Measurements from ENCODE around the gene MAST4.

Gene MAST4

DNA sequence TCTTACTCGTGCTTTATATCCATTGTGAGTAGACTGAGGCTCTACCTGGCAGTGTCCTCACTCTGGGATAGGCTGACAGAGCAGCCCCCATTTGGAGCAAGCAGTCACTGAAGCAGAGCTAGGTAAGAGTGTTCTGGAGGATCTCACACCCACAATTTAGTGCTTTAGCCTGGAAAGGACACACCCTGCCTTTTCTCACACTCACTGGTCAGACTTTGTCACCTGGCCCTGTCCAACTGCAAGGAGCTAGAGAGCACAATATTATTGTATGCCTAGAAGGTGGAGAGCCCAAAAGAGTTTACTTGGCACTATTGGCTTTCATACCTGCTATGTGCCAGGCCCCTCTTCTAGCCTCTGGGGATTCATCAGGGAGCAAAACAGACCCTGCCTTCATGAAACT, 141.9 kb downstream of the MAST4 start:
- ChIA-PET POLR2A (no interaction called here), CTCF (interaction anchor here (0.8 kb wide), 1 partner anchor 9 kb away, joined by 3 read pairs; no protein-coding TSS in a partner anchor)
- DNase-seq (ENCODE audit: extremely low spot score), result no peak
- no peak for TF ChIP-seq CTCF (IDR thresholded peaks at IDR 0.05; ENCODE audit: control extremely low read depth, extremely low read depth, low read depth, missing control alignments)

- DNase-seq (ENCODE audit: extremely low spot score), result no peak
- CTCF ChIA-PET, result no interaction called here
- POLR2A ChIA-PET, result no interaction called here
Measured at GRCh38 chr5:66739021-66739420, 142.8 kb downstream of the MAST4 start.

DNA sequence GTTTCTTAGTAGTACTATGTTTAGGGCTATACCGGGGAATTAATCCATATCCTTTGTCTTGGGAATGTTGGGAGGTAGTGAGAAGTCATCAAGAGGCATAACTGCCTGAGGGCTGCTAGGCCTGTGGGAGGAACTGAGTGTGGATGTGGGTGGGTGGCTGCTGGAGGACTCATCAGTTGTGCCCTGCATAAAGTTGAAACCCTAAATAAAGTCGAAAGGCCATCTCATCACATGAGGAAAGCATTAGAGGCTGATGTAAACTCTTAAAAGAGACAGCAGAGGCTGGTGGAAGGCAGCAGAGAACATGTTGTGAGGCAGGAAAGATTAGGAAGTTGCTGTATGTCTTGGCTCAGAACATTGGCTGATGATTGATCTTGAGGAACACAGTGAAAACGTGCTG, 143.8 kb downstream of the MAST4 start:
- CTCF ChIA-PET, result no interaction called here
- DNase-seq (ENCODE audit: extremely low spot score), result no peak
- POLR2A ChIA-PET, result no interaction called here
- TF ChIP-seq CTCF (IDR thresholded peaks at IDR 0.05; ENCODE audit: control extremely low read depth, extremely low read depth, low read depth, missing control alignments), result no peak

More at GRCh38 chr5:66739021-66739420, 142.8 kb downstream of the MAST4 start:
- no peak for TF ChIP-seq CTCF (IDR thresholded peaks at IDR 0.05; ENCODE audit: control extremely low read depth, extremely low read depth, low read depth, missing control alignments)

DNA sequence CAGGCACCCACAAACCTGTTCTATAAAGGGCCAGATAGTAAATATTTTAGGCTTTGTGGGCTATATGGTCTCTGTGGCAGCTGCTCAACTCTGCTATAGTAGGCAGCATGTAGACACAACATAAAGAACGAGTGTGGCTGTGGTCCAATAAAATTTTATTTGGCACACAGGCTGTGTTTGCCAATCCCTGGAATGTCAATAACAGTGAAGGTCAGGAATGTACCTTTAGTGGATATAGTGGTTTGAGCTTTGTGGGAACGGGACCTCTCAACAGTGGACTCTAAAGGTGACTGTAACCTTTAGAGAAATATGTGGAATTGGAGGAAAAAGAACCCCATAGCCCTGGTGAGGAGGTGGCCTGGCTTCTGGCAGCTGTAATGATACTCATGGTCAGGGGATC, 145.2 kb downstream of the MAST4 start:
- DNase-seq (ENCODE audit: extremely low spot score), result no peak
- CTCF ChIA-PET, result interaction anchor here (0.8 to 2.7 kb wide), 5 partner anchors 10 to 435 kb away, joined by 3 to 8 read pairs (median 4); no protein-coding TSS in a partner anchor
- POLR2A ChIA-PET, result no interaction called here
- TF ChIP-seq CTCF (IDR thresholded peaks at IDR 0.05; ENCODE audit: control extremely low read depth, extremely low read depth, low read depth, missing control alignments), result no peak

DNA sequence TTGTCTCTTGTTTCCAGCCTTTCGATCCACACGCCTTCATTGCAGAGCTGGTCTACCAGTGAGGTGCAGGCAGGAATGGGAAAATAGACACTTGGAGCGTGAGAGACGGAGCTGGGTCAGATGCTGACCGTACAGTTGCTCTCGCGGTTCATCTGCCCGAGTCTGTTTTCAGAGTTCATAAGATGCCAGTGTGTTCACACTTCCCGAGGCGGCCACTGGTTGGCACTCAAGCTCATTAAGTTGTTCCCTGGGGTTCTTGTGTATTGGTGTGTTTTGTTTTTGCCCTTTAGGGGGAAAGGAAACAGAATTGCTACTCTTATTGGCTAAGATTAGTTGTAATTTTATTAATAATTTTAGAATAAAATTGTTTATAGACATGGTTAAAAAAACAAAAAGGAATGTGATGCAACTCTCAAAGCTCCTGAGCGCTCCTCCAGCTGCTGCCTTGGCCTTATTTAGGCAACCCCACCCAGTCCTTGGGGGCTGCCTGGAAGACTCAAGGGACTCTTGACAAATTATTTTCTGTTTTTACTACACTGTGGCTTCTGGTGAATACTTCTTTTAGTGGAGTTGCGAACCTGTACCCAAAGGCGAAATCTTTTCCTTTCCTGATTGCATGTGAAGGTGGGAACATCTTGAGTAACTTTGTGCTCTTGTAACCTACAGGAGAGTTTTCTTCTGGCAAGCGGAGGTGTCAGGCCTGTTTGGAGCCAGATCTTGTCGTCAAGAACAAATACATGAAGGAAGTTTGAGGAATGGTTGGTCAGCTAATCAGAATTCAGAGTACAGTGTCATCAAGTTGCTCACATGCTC, 146.1 kb downstream of the MAST4 start:
- no peak for DNase-seq (ENCODE audit: extremely low spot score)
- ChIA-PET CTCF (interaction anchor here (0.8 to 2.7 kb wide), 6 partner anchors 11 to 436 kb away, joined by 3 to 8 read pairs (median 4); no protein-coding TSS in a partner anchor), POLR2A (no interaction called here)
- no peak for TF ChIP-seq CTCF (IDR thresholded peaks at IDR 0.05; ENCODE audit: control extremely low read depth, extremely low read depth, low read depth, missing control alignments)

DNA sequence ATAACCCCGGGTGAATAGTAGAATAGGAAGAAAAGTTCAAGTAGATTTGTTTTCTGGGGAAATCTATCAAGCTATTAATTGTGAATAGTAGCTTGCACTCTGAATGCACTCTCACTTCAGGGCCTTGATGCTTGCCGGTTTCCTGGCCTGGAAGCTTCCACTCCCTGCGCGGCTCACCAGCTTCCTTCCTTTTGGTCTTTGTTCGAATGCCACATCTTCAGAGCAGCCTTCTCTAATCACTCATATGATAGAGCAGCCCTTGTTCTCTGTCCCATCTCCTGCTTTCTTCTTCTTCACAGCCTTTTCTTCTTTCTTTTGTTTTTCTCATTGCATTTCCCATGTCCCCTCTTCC, 146.7 kb downstream of the MAST4 start:
- DNase-seq (ENCODE audit: extremely low spot score), result no peak
- no peak for TF ChIP-seq CTCF (IDR thresholded peaks at IDR 0.05; ENCODE audit: control extremely low read depth, extremely low read depth, low read depth, missing control alignments)
- CTCF ChIA-PET, result interaction anchor here (1.3 to 2.7 kb wide), 2 partner anchors 13 to 437 kb away, joined by 5 to 8 read pairs; no protein-coding TSS in a partner anchor
- POLR2A ChIA-PET, result no interaction called here
